ENCODE results near the gene LSAMP.

The LSAMP gene

GRCh38 chr3:116160594-116160993, 284.7 kb downstream of the LSAMP start:
- no peak for DNase-seq

GRCh38 chr3:116155841-116156240, 289.4 kb downstream of the LSAMP start:
- DNase-seq, result no peak

GRCh38 chr3:116154389-116154788, 290.9 kb downstream of the LSAMP start:
- no peak for DNase-seq

- no peak for DNase-seq
These were observed 292.1 kb downstream of the LSAMP start for GRCh38 chr3:116153174-116153573.

GRCh38 chr3:116150655-116151167, 294.6 kb downstream of the LSAMP start:
- no peak for DNase-seq

GRCh38 chr3:116148881-116149851, 296.1 kb downstream of the LSAMP start:
- DNase-seq, result no peak

GRCh38 chr3:116145613-116146012, 299.7 kb downstream of the LSAMP start:
- no peak for DNase-seq

- no peak for DNase-seq
These were observed 303.6 kb downstream of the LSAMP start for GRCh38 chr3:116141724-116142123.

- no peak for DNase-seq
These were observed 305.1 kb downstream of the LSAMP start for GRCh38 chr3:116140100-116140689.

GRCh38 chr3:116139641-116140040, 305.6 kb downstream of the LSAMP start:
- DNase-seq, result no peak

- no peak for DNase-seq
These were observed 309.7 kb downstream of the LSAMP start for GRCh38 chr3:116135457-116136085.

- no peak for DNase-seq
These were observed 315.9 kb downstream of the LSAMP start for GRCh38 chr3:116129187-116129946.

- no peak for DNase-seq
These were observed 317.8 kb downstream of the LSAMP start for GRCh38 chr3:116127464-116127863.

- no peak for DNase-seq
These were observed 321.1 kb downstream of the LSAMP start for GRCh38 chr3:116124166-116124565.

GRCh38 chr3:116118475-116119169, 326.7 kb downstream of the LSAMP start:
- DNase-seq, result no peak

- DNase-seq, result no peak
These were observed 330.7 kb downstream of the LSAMP start for GRCh38 chr3:116114586-116114985.

- no peak for DNase-seq
These were observed 332.6 kb downstream of the LSAMP start for GRCh38 chr3:116112696-116113095.

- no peak for DNase-seq
These were observed 333.5 kb downstream of the LSAMP start for GRCh38 chr3:116111765-116112164.

- DNase-seq, result no peak
These were observed 341.3 kb downstream of the LSAMP start for GRCh38 chr3:116103868-116104530.

- DNase-seq, result no peak
These were observed 343.2 kb downstream of the LSAMP start for GRCh38 chr3:116102037-116102436.

- DNase-seq, result no peak
These were observed 348.1 kb downstream of the LSAMP start for GRCh38 chr3:116097226-116097625.

GRCh38 chr3:116096631-116097030, 348.7 kb downstream of the LSAMP start:
- DNase-seq, result no peak
